Measurements from ENCODE around the gene PLXNB1.

The PLXNB1 gene

GRCh38 chr3:48423241-48423882 lies 6.5 kb downstream of the PLXNB1 start:
- peaks cover 9% of the 10 kb centered on the region for H3K4me1 ChIP-seq (ENCODE audit: control insufficient read depth, insufficient read depth, low read length)
- H3K36me3 ChIP-seq (ENCODE audit: control insufficient read depth, insufficient read depth, low read length) = peaks cover 66% of the 10 kb centered on the region
- H3K27ac ChIP-seq (ENCODE audit: low read depth, low read length) = no peak overlapping the region

GRCh38 chr3:48422681-48423080 lies 7.2 kb downstream of the PLXNB1 start:
- Histone ChIP-seq H3K27me3 (ENCODE audit: control insufficient read depth, insufficient read depth, low read length) (no peaks in the 10 kb centered on the region), H3K9ac (ENCODE audit: low read depth, low read length) (no peak overlapping the region), H3K27ac (ENCODE audit: low read depth, low read length) (no peak overlapping the region), H3K9me3 (ENCODE audit: control insufficient read depth, insufficient read depth, low read length) (no peaks in the 10 kb centered on the region), H3K4me1 (ENCODE audit: control insufficient read depth, insufficient read depth, low read length) (peaks cover 3% of the 10 kb centered on the region; the same call in 1 of the 2 replicates), H3K4me3 (ENCODE audit: low read depth, low read length) (no peak overlapping the region), H3K36me3 (ENCODE audit: control insufficient read depth, insufficient read depth, low read length) (peaks cover 73% of the 10 kb centered on the region)

More at GRCh38 chr3:48423241-48423882, 6.5 kb downstream of the PLXNB1 start:
- Histone ChIP-seq H3K4me3 (ENCODE audit: low read depth, low read length) (no peak overlapping the region), H3K9ac (ENCODE audit: low read depth, low read length) (no peak overlapping the region), H3K9me3 (ENCODE audit: control insufficient read depth, insufficient read depth, low read length) (no peaks in the 10 kb centered on the region), H3K27me3 (ENCODE audit: control insufficient read depth, insufficient read depth, low read length) (no peaks in the 10 kb centered on the region)

- Histone ChIP-seq H3K4me1 (ENCODE audit: control insufficient read depth, insufficient read depth, low read length) (no peaks in the 10 kb centered on the region), H3K36me3 (ENCODE audit: control insufficient read depth, insufficient read depth, low read length) (peaks cover 77% of the 10 kb centered on the region), H3K27me3 (ENCODE audit: control insufficient read depth, insufficient read depth, low read length) (no peaks in the 10 kb centered on the region), H3K27ac (ENCODE audit: low read depth, low read length) (no peak overlapping the region), H3K9ac (ENCODE audit: low read depth, low read length) (no peak overlapping the region), H3K9me3 (ENCODE audit: control insufficient read depth, insufficient read depth, low read length) (no peaks in the 10 kb centered on the region), H3K4me3 (ENCODE audit: low read depth, low read length) (no peak overlapping the region)
These were observed 7.6 kb downstream of the PLXNB1 start for GRCh38 chr3:48422272-48422671.

GRCh38 chr3:48420561-48420960 lies 9.3 kb downstream of the PLXNB1 start:
- H3K36me3 ChIP-seq (ENCODE audit: control insufficient read depth, insufficient read depth, low read length) = peaks cover 94% of the 10 kb centered on the region
- H3K4me1 ChIP-seq (ENCODE audit: control insufficient read depth, insufficient read depth, low read length) = no peaks in the 10 kb centered on the region
- no peak overlapping the region for H3K27ac ChIP-seq (ENCODE audit: low read depth, low read length)
- H3K9me3 ChIP-seq (ENCODE audit: control insufficient read depth, insufficient read depth, low read length) = no peaks in the 10 kb centered on the region
- H3K4me3 ChIP-seq (ENCODE audit: low read depth, low read length) = no peak overlapping the region
- H3K27me3 ChIP-seq (ENCODE audit: control insufficient read depth, insufficient read depth, low read length) = no peaks in the 10 kb centered on the region
- no peak overlapping the region for H3K9ac ChIP-seq (ENCODE audit: low read depth, low read length)

- Histone ChIP-seq H3K27me3 (ENCODE audit: control insufficient read depth, insufficient read depth, low read length) (no peaks in the 10 kb centered on the region), H3K4me3 (ENCODE audit: low read depth, low read length) (no peak overlapping the region), H3K9me3 (ENCODE audit: control insufficient read depth, insufficient read depth, low read length) (no peaks in the 10 kb centered on the region), H3K9ac (ENCODE audit: low read depth, low read length) (no peak overlapping the region), H3K27ac (ENCODE audit: low read depth, low read length) (no peak overlapping the region), H3K4me1 (ENCODE audit: control insufficient read depth, insufficient read depth, low read length) (no peaks in the 10 kb centered on the region), H3K36me3 (ENCODE audit: control insufficient read depth, insufficient read depth, low read length) (peaks cover 97% of the 10 kb centered on the region)
These were observed 10.3 kb downstream of the PLXNB1 start for GRCh38 chr3:48419597-48419996.

GRCh38 chr3:48419149-48419548 lies 10.7 kb downstream of the PLXNB1 start:
- no peak overlapping the region for H3K9ac ChIP-seq (ENCODE audit: low read depth, low read length)
- no peaks in the 10 kb centered on the region for H3K27me3 ChIP-seq (ENCODE audit: control insufficient read depth, insufficient read depth, low read length)
- H3K9me3 ChIP-seq (ENCODE audit: control insufficient read depth, insufficient read depth, low read length) = no peaks in the 10 kb centered on the region
- H3K4me3 ChIP-seq (ENCODE audit: low read depth, low read length) = no peak overlapping the region
- H3K36me3 ChIP-seq (ENCODE audit: control insufficient read depth, insufficient read depth, low read length) = peaks cover 97% of the 10 kb centered on the region
- H3K4me1 ChIP-seq (ENCODE audit: control insufficient read depth, insufficient read depth, low read length) = no peaks in the 10 kb centered on the region
- H3K27ac ChIP-seq (ENCODE audit: low read depth, low read length) = no peak overlapping the region

GRCh38 chr3:48418651-48419050 lies 11.2 kb downstream of the PLXNB1 start:
- Histone ChIP-seq H3K27ac (ENCODE audit: low read depth, low read length) (no peak overlapping the region), H3K9me3 (ENCODE audit: control insufficient read depth, insufficient read depth, low read length) (no peaks in the 10 kb centered on the region), H3K27me3 (ENCODE audit: control insufficient read depth, insufficient read depth, low read length) (no peaks in the 10 kb centered on the region), H3K36me3 (ENCODE audit: control insufficient read depth, insufficient read depth, low read length) (peaks cover 99% of the 10 kb centered on the region), H3K9ac (ENCODE audit: low read depth, low read length) (no peak overlapping the region), H3K4me1 (ENCODE audit: control insufficient read depth, insufficient read depth, low read length) (no peaks in the 10 kb centered on the region), H3K4me3 (ENCODE audit: low read depth, low read length) (no peak overlapping the region)

- Histone ChIP-seq H3K9ac (ENCODE audit: low read depth, low read length) (no peak overlapping the region), H3K9me3 (ENCODE audit: control insufficient read depth, insufficient read depth, low read length) (no peaks in the 10 kb centered on the region), H3K27me3 (ENCODE audit: control insufficient read depth, insufficient read depth, low read length) (no peaks in the 10 kb centered on the region), H3K36me3 (ENCODE audit: control insufficient read depth, insufficient read depth, low read length) (peaks cover 99% of the 10 kb centered on the region), H3K4me3 (ENCODE audit: low read depth, low read length) (no peak overlapping the region), H3K27ac (ENCODE audit: low read depth, low read length) (no peak overlapping the region), H3K4me1 (ENCODE audit: control insufficient read depth, insufficient read depth, low read length) (no peaks in the 10 kb centered on the region)
These were observed 11.7 kb downstream of the PLXNB1 start for GRCh38 chr3:48418140-48418539.

- Histone ChIP-seq H3K4me3 (ENCODE audit: low read depth, low read length) (no peak overlapping the region), H3K27me3 (ENCODE audit: control insufficient read depth, insufficient read depth, low read length) (no peaks in the 10 kb centered on the region), H3K36me3 (ENCODE audit: control insufficient read depth, insufficient read depth, low read length) (peaks cover 99% of the 10 kb centered on the region), H3K9me3 (ENCODE audit: control insufficient read depth, insufficient read depth, low read length) (no peaks in the 10 kb centered on the region), H3K9ac (ENCODE audit: low read depth, low read length) (no peak overlapping the region), H3K27ac (ENCODE audit: low read depth, low read length) (no peak overlapping the region), H3K4me1 (ENCODE audit: control insufficient read depth, insufficient read depth, low read length) (no peaks in the 10 kb centered on the region)
These were observed 12.3 kb downstream of the PLXNB1 start for GRCh38 chr3:48417529-48418108.

- Histone ChIP-seq H3K4me3 (ENCODE audit: low read depth, low read length) (no peak overlapping the region), H3K4me1 (ENCODE audit: control insufficient read depth, insufficient read depth, low read length) (no peaks in the 10 kb centered on the region), H3K27ac (ENCODE audit: low read depth, low read length) (no peak overlapping the region), H3K27me3 (ENCODE audit: control insufficient read depth, insufficient read depth, low read length) (no peaks in the 10 kb centered on the region), H3K36me3 (ENCODE audit: control insufficient read depth, insufficient read depth, low read length) (peaks cover 99% of the 10 kb centered on the region), H3K9ac (ENCODE audit: low read depth, low read length) (no peak overlapping the region), H3K9me3 (ENCODE audit: control insufficient read depth, insufficient read depth, low read length) (no peaks in the 10 kb centered on the region)
These were observed 13.3 kb downstream of the PLXNB1 start for GRCh38 chr3:48416546-48416945.

GRCh38 chr3:48416091-48416505 lies 13.8 kb downstream of the PLXNB1 start:
- H3K9ac ChIP-seq (ENCODE audit: low read depth, low read length) = no peak overlapping the region
- H3K4me1 ChIP-seq (ENCODE audit: control insufficient read depth, insufficient read depth, low read length) = no peaks in the 10 kb centered on the region
- H3K36me3 ChIP-seq (ENCODE audit: control insufficient read depth, insufficient read depth, low read length) = peaks cover 99% of the 10 kb centered on the region
- H3K4me3 ChIP-seq (ENCODE audit: low read depth, low read length) = no peak overlapping the region
- no peaks in the 10 kb centered on the region for H3K9me3 ChIP-seq (ENCODE audit: control insufficient read depth, insufficient read depth, low read length)
- H3K27me3 ChIP-seq (ENCODE audit: control insufficient read depth, insufficient read depth, low read length) = no peaks in the 10 kb centered on the region
- no peak overlapping the region for H3K27ac ChIP-seq (ENCODE audit: low read depth, low read length)
